ENCODE results near the gene CABP4. TPM values are rescaled to one million over a fixed set of nuclear protein-coding genes. Genes with fewer than 3 reads are reported as not detected.
A peak's percentile ranks its signal among the peaks of the same experiment; 100 is the strongest.

Gene CABP4
- total and polyA plus RNA-seq, 8 donors, result 0.43 to 1.7 (median 0.62) TPM; not detected in 2

DNA sequence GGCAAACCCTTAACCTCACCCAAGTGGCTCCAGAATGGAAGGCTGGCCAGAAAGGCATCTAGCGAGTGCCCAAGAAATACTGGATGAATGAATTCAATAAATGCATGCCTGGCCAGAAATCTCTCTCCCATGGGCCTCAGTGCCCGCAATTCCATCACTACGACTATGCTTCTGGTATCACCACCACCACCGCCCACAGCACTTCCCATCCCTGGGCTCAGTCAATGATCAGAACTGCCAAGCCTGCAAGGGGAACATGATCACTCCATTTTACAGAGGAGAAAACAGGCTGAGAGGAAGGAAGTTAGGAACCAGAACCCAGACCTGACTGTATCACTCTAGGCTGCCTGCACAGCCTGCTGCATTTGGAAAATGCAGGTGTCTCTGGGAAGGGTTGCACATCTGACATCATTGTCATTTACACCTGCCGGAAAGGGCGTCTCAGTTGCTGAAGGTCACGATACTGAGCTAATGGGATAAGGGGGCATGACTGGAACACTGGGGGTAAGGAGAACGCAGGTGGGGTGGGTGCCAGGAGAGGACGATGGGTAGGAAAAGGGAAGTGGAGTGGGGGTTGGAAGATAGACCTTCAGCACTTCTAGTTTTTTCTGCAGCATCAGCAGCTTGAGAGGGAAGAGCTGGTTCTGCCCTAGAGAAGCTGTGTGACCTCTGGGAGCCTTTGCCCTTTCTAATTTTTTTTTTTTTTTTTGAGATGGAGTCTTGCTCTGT is 5.9 kb upstream of the CABP4 start:
- no peaks in the 10 kb centered on the region for H3K9me3 ChIP-seq
- no peak for DNase-seq
- peaks cover 4 to 29% (median 18%) of the 10 kb centered on the region in 4 donors for H3K4me1 ChIP-seq
- intact Hi-C loops (cut with DNase I; ENCODE audit: low total_unique reads), result no loop called here
- H3K27ac ChIP-seq, result no peak overlapping the region
- no peak overlapping the region for H3K4me3 ChIP-seq
- WGBS, 5 donors, result 63 to 83% (median 72%) methylated on average over 9 of the region's 9 CpGs
- H3K36me3 ChIP-seq, result no peaks in the 10 kb centered on the region
- TF ChIP-seq EP300 (IDR thresholded peaks at IDR 0.05), result no peak
- no peak for TF ChIP-seq POLR2AphosphoS5 (IDR thresholded peaks at IDR 0.05)
- no peak for TF ChIP-seq POLR2A (IDR thresholded peaks at IDR 0.05)
- TF ChIP-seq, protein P1, sequence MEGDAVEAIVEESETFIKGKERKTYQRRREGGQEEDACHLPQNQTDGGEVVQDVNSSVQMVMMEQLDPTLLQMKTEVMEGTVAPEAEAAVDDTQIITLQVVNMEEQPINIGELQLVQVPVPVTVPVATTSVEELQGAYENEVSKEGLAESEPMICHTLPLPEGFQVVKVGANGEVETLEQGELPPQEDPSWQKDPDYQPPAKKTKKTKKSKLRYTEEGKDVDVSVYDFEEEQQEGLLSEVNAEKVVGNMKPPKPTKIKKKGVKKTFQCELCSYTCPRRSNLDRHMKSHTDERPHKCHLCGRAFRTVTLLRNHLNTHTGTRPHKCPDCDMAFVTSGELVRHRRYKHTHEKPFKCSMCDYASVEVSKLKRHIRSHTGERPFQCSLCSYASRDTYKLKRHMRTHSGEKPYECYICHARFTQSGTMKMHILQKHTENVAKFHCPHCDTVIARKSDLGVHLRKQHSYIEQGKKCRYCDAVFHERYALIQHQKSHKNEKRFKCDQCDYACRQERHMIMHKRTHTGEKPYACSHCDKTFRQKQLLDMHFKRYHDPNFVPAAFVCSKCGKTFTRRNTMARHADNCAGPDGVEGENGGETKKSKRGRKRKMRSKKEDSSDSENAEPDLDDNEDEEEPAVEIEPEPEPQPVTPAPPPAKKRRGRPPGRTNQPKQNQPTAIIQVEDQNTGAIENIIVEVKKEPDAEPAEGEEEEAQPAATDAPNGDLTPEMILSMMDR (IDR thresholded peaks at IDR 0.05), result no peak
- H3K27me3 ChIP-seq, result no peaks in the 10 kb centered on the region

DNA sequence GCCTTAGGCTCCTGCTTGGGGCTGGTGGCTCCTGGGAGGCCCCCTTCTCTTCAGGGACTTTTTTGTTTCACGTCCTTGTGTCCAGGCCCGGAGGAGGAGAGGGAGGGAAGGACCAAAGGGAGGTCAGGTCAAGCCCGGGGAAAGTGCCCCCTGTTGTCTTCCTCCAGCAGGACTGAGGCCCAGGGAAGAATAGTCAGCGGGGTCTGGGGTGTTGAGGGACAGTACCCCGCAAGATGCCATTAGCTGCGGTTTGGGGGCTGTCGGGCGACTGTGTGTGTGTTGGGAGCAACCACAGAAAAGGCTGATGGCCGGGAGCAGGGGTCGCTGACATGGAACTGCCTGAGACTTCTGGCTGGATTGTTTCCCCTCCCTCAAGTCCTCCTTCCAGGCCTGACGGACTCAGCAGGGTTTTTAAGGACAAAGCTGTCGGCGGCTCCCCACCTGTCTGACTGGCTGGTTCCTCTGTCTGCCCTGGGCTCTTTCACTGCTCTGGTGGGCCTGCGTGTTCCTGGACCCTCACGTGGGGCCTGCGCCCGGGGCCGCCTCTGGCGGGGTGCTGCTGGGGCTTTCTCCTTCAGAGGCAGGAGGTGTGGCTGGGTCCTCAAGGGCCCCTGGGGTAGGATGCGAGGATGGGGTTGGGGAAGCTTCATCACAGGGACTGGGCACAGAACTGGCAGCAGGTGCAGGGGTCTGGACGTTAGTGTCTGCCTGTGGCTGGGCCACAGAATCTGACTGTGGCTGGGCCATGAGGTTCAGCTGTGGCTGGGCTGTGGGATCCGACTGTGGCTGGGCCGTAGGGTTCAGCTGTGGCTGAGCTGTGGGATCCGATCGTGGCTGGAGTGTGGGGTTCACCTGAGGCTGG is 4.1 kb upstream of the CABP4 start:
- H3K27me3 ChIP-seq, result no peaks in the 10 kb centered on the region
- H3K9me3 ChIP-seq, result no peaks in the 10 kb centered on the region
- peak overlapping the region in 1 of 5 donors; percentile 80 for H3K27ac ChIP-seq
- intact Hi-C loops (cut with DNase I; ENCODE audit: low total_unique reads), result no loop called here
- no peaks in the 10 kb centered on the region for H3K36me3 ChIP-seq
- no peak overlapping the region for H3K4me3 ChIP-seq
- WGBS, 5 donors, result 86 to 94% (median 92%) methylated on average over 16 to 25 of the region's 25 CpGs
- TF ChIP-seq, protein P1 (IDR thresholded peaks at IDR 0.05), result no peak
- TF ChIP-seq EP300 (IDR thresholded peaks at IDR 0.05) (no peak), POLR2A (IDR thresholded peaks at IDR 0.05) (no peak), POLR2AphosphoS5 (IDR thresholded peaks at IDR 0.05) (no peak)
- no peak for DNase-seq
- H3K4me1 ChIP-seq, result peaks cover 0 to 15% (median 10%) of the 10 kb centered on the region in 4 donors

DNA sequence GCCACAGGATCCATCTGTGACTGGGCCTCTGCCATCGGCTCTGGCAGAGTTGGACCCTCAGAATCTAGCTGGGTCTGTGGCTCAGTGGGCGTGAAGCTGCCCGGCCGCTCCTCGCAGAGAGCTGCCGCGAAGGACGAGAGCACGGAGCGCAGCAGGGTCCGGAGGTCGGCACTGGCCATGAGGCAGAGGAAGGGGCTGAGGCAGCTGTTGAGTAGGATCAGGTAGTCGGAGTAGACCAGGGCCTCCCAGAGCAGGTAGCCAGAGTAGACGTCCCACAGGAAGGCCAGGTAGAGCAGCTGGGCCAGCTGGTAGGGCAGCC is 3.5 kb upstream of the CABP4 start:
- no peak for TF ChIP-seq POLR2A (IDR thresholded peaks at IDR 0.05)
- TF ChIP-seq, protein P1 (IDR thresholded peaks at IDR 0.05), result no peak
- TF ChIP-seq EP300 (IDR thresholded peaks at IDR 0.05), result no peak
- TF ChIP-seq POLR2AphosphoS5 (IDR thresholded peaks at IDR 0.05), result no peak
- Histone ChIP-seq H3K36me3 (no peaks in the 10 kb centered on the region), H3K4me1 (peaks cover 0 to 15% (median 10%) of the 10 kb centered on the region in 4 donors), H3K27me3 (no peaks in the 10 kb centered on the region), H3K27ac (peak overlapping the region; percentile 35 to 80 (median 64)), H3K4me3 (no peak overlapping the region), H3K9me3 (no peaks in the 10 kb centered on the region)
- WGBS, 5 donors, result 88 to 90% (median 90%) methylated on average over 14 of the region's 14 CpGs; no CpG with 5 or more reads in 1 of the 5 donors
- no peak for DNase-seq
- intact Hi-C loops (cut with DNase I; ENCODE audit: low total_unique reads), result no loop called here

DNA sequence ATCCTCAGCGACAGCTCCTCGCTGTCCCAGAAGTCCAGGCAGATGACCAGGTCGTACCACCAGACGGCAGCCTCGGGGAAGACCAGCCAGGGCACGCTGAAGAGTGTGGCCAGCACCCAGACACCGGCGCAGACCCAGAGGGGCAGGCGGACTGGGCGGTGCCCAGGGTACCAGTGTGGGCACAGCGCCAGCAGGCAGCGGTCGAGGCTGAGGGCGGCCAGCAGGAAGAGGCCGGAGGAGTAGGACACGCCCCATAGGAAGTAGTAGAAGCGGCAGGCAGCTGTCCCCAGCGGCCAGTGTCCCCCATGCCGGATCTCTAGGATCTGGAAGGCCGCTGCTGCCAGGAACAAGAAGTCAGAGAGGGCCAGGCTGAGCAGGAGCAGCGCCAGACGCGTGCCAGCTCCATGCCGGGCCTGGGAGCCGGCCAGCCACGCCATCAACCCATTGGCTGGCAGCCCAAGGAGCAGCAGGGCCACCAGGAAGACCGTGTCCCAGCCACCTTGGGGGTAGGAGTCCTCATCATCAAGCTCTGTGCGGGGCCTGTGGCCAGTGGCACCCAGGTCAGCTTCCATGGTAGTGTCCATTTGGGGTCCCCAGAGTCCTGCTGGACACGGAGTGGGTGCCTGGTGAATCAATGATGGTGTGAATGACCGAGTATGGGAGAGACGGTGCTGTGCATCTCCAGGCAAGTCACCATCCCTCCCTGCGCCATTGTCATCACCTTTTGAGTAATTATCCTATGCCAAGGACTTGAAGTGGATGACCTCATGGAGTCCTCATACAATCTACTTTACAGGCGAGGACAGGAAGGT is 2.8 kb upstream of the CABP4 start, which contains the start of gene GPR152:
GPR152 (minus strand) TSS at position 589 of the 812 bp plus-strand sequence; CDS start at position 584, 5 bp downstream.
- Histone ChIP-seq H3K9me3 (no peaks in the 10 kb centered on the region), H3K4me1 (peaks cover 0 to 15% (median 10%) of the 10 kb centered on the region in 4 donors), H3K36me3 (no peaks in the 10 kb centered on the region), H3K4me3 (peak within 1 kb of the TSS in 3 of 4 donors; percentile 2 to 25 (median 22)), H3K27ac (peak within 1 kb of the TSS; percentile 35 to 80 (median 64)), H3K27me3 (no peaks in the 10 kb centered on the region)
- DNase-seq, result peak in 1 of 2 donors; percentile 81
- WGBS, 5 donors, result 46 to 70% (median 56%) methylated on average over 13 to 33 of the region's 33 CpGs
- TF ChIP-seq POLR2A (IDR thresholded peaks at IDR 0.05) (no peak), POLR2AphosphoS5 (IDR thresholded peaks at IDR 0.05) (peak in 1 of 3 donors; percentile 9), EP300 (IDR thresholded peaks at IDR 0.05) (no peak)
- TF ChIP-seq, protein P1 (IDR thresholded peaks at IDR 0.05), result peak in 3 of 7 experiments; percentile 13 to 27 (median 25)
- intact Hi-C loops (cut with DNase I; ENCODE audit: low total_unique reads), result no loop called here
